Neutrophil (primary cell): ENCODE data around the gene GALNTL6.

Experiments used
- H3K27ac ChIP-seq: fragments of 200-600 bp; sonication (generic); 2 replicates; pipeline ENCODE4 v1.5.1; 2016; ENCODE audit warnings: mild to moderate bottlenecking, moderate library complexity
- H3K27me3 ChIP-seq: fragments of 200-600 bp; sonication (generic); 2 replicates; pipeline ENCODE4 v1.6.0; 2016; ENCODE audit warnings: mild to moderate bottlenecking
- H3K36me3 ChIP-seq: fragments of 200-600 bp; sonication (generic); 2 replicates; pipeline ENCODE4 v1.5.1; 2017
- H3K4me1 ChIP-seq, 2 experiments: fragments of 200-600 bp in 1 of 2; sonication (generic) in 1 of 2; 1 replicate in 1 of 2; 2 replicates in 1 of 2; pipeline versions ENCODE4 v1.5.1 to v1.6.1; 2013 to 2016; ENCODE audit warnings: low read depth in 1 of 2, low read length in 1 of 2, mild to moderate bottlenecking in 1 of 2, moderate library complexity in 1 of 2; ENCODE audit not compliant: control insufficient read depth in 1 of 2, insufficient read depth in 1 of 2
- H3K4me3 ChIP-seq, 2 experiments: fragments of 200-600 bp in 1 of 2; sonication (generic) in 1 of 2; 1 replicate in 1 of 2; 2 replicates in 1 of 2; pipeline ENCODE4 v1.5.1; 2013 to 2016; ENCODE audit warnings: low read depth in 1 of 2, low read length in 1 of 2, mild to moderate bottlenecking in 1 of 2, moderate library complexity in 1 of 2
- H3K9me3 ChIP-seq: fragments of 200-600 bp; sonication (generic); 2 replicates; pipeline ENCODE4 v1.5.1; 2016
- CTCF ChIP-seq: fragments of 200-600 bp; sonication (generic); IDR thresholded peaks from 2 replicates; pipeline ENCODE4 v1.5.1; 2016; ENCODE audit warnings: antibody characterized with exemption

Gene GALNTL6

GRCh38 chr4:172619798-172620197 lies 806.6 kb downstream of the GALNTL6 start:
- H3K4me1 ChIP-seq: no peaks in the 10 kb centered on the region
- H3K27me3 ChIP-seq: no peaks in the 10 kb centered on the region

GRCh38 chr4:172628263-172628662 lies 815.1 kb downstream of the GALNTL6 start:
- no peaks in the 10 kb centered on the region for H3K36me3 ChIP-seq
- H3K4me3 ChIP-seq: no peak overlapping the region
- H3K9me3 ChIP-seq: no peaks in the 10 kb centered on the region
- H3K27ac ChIP-seq: no peak overlapping the region
- TF ChIP-seq CTCF: no peak
- no peaks in the 10 kb centered on the region for H3K4me1 ChIP-seq
- H3K27me3 ChIP-seq: no peaks in the 10 kb centered on the region

More at GRCh38 chr4:172619798-172620197, 806.6 kb downstream of the GALNTL6 start:
- TF ChIP-seq CTCF: no peak
- H3K9me3 ChIP-seq: no peaks in the 10 kb centered on the region
- H3K4me3 ChIP-seq: no peak overlapping the region
- no peaks in the 10 kb centered on the region for H3K36me3 ChIP-seq
- no peak overlapping the region for H3K27ac ChIP-seq

GRCh38 chr4:172630280-172630679 lies 817.1 kb downstream of the GALNTL6 start:
- H3K4me3 ChIP-seq: no peak overlapping the region
- no peaks in the 10 kb centered on the region for H3K27me3 ChIP-seq
- no peaks in the 10 kb centered on the region for H3K4me1 ChIP-seq
- no peak overlapping the region for H3K27ac ChIP-seq
- no peak for TF ChIP-seq CTCF
- no peaks in the 10 kb centered on the region for H3K9me3 ChIP-seq
- H3K36me3 ChIP-seq: no peaks in the 10 kb centered on the region

GRCh38 chr4:172631832-172632231 lies 818.6 kb downstream of the GALNTL6 start:
- no peak overlapping the region for H3K4me3 ChIP-seq
- no peaks in the 10 kb centered on the region for H3K9me3 ChIP-seq
- H3K27ac ChIP-seq: no peak overlapping the region
- no peaks in the 10 kb centered on the region for H3K4me1 ChIP-seq
- no peaks in the 10 kb centered on the region for H3K36me3 ChIP-seq
- no peak for TF ChIP-seq CTCF
- H3K27me3 ChIP-seq: no peaks in the 10 kb centered on the region

GRCh38 chr4:172648471-172648870 lies 835.3 kb downstream of the GALNTL6 start:
- Histone ChIP-seq H3K4me1 (no peaks in the 10 kb centered on the region), H3K27ac (no peak overlapping the region), H3K4me3 (no peak overlapping the region), H3K36me3 (no peaks in the 10 kb centered on the region), H3K9me3 (no peaks in the 10 kb centered on the region), H3K27me3 (no peaks in the 10 kb centered on the region)
- no peak for TF ChIP-seq CTCF

GRCh38 chr4:172649143-172649542 lies 835.9 kb downstream of the GALNTL6 start:
- H3K4me3 ChIP-seq: no peak overlapping the region

More at GRCh38 chr4:172649143-172649542, 835.9 kb downstream of the GALNTL6 start:
- H3K27me3 ChIP-seq: no peaks in the 10 kb centered on the region
- H3K27ac ChIP-seq: no peak overlapping the region
- TF ChIP-seq CTCF: no peak
- H3K4me1 ChIP-seq: no peaks in the 10 kb centered on the region
- no peaks in the 10 kb centered on the region for H3K9me3 ChIP-seq
- no peaks in the 10 kb centered on the region for H3K36me3 ChIP-seq
